ENCODE measurements around the gene SH3BP2. TPM values are rescaled to one million over a fixed set of nuclear protein-coding genes. Genes with fewer than 3 reads are reported as not detected.

SH3BP2 gene
- polyA plus RNA-seq, 1 donor, result 45.9 TPM

DNA sequence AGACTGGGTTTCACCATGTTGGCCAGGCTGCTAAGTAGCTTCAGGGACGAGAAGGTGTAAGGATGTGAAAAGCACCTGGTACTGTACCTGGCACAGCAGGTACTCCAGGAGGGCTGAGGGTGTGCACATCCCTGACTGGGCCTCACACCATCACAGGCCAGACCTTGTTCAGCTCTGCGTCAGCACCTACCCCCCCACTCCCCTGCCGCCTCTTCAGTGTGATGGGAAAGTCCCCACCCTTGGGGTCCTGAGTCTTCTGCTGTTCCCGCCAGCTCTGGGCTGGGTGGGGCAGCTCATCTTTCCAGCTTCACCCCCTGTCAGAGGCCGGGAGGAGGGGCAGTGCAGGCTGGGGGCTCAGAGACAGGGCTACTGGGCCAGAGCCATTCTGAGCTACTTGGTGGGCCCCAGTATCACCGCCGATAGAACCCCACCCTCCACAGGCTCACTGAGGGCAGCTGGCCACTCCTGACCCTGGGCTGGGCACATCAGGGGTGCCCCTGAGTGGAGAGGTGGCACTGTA, 6.7 kb upstream of the SH3BP2 start:
- Histone ChIP-seq H3K9me3 (ENCODE audit: control insufficient read depth, low read depth, low read length) (no peaks in the 10 kb centered on the region), H3K27me3 (ENCODE audit: control insufficient read depth, insufficient read depth, low read length) (no peaks in the 10 kb centered on the region), H3K27ac (ENCODE audit: low read length) (no peak overlapping the region), H3K4me3 (ENCODE audit: low read length) (no peak overlapping the region), H3K36me3 (ENCODE audit: control insufficient read depth, insufficient read depth, low read length) (no peaks in the 10 kb centered on the region), H3K4me1 (ENCODE audit: control insufficient read depth, insufficient read depth, low read length) (peaks cover 9% of the 10 kb centered on the region)
- whole genome bisulfite sequencing (ENCODE audit: insufficient coverage, low lambda C conversion rate), result no CpG with 5 or more reads among the region's 7 CpGs
- DNase-seq, result peak in 1 of 2 donors; percentile 1

DNA sequence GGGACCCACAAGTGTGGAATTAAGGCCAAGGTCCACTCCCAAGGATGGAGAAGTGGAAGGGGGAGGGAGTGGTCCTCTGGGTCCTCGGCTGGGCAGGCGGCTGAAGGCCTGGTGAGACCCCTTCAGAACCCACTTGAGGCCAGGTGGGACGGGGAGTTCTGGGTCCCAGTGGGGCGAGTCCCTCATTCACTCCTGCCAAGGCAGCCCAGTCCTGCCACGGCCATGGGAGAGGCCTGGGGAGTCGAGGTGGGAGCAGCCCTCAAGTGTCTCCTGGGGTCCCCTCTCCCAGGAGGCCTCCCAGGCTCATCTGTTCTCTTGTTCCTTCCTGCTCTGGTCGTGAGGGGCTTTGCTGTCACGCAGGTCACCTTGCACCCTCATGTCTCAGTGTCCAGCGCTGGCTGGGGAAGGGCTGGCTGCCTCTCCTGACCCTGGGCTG, 6.1 kb upstream of the SH3BP2 start:
- peaks cover 10% of the 10 kb centered on the region for H3K4me1 ChIP-seq (ENCODE audit: control insufficient read depth, insufficient read depth, low read length)
- no peak overlapping the region for H3K4me3 ChIP-seq (ENCODE audit: low read length)
- DNase-seq, result no peak
- no peaks in the 10 kb centered on the region for H3K9me3 ChIP-seq (ENCODE audit: control insufficient read depth, low read depth, low read length)
- WGBS (ENCODE audit: insufficient coverage, low lambda C conversion rate), result no CpG with 5 or more reads among the region's 9 CpGs
- no peak overlapping the region for H3K27ac ChIP-seq (ENCODE audit: low read length)
- no peaks in the 10 kb centered on the region for H3K27me3 ChIP-seq (ENCODE audit: control insufficient read depth, insufficient read depth, low read length)
- H3K36me3 ChIP-seq (ENCODE audit: control insufficient read depth, insufficient read depth, low read length), result no peaks in the 10 kb centered on the region

DNA sequence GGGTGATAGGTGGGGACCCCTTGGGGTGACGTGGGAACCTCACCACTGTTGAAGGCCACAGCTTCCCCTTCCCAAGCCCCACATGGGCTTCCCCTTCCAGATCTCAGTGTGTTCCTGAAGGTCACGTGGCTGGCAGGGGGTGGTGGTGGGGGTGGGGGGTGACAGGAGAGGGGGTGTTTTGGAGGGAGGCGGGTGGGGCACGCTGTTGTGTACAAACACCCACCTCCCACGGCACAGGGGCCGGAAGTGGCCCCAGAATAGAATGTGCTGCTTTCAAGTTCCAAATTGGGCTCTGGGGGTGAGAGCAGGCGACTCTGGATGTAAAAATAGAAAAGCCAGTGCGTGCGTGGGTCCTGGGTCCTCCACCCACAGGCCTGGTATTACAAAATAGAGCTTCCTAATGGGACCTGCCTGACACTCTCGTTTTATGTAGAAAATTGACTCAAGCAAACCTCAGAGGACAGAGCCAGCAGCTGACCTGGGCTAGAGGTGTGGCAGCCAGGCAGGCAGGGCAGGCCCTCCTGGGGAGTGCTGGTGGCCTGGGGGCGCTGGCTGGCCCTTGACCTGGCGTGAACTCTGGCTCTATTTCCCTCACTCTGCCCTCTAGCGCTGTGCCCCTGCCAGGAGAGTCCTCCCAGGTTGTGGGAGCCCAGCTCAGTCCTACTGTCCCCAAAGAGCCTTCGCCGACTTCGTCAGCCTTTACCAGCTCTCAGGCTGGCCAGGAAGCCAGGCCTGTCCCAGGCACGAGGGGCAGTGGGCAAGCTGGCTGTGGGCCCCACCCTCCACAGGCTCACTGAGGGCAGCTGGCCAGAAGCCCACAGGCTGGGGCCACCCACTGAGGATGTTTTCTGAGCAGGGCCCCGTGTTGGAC, 5.4 kb upstream of the SH3BP2 start:
- Histone ChIP-seq H3K4me1 (ENCODE audit: control insufficient read depth, insufficient read depth, low read length) (peaks cover 16% of the 10 kb centered on the region), H3K36me3 (ENCODE audit: control insufficient read depth, insufficient read depth, low read length) (no peaks in the 10 kb centered on the region), H3K27ac (ENCODE audit: low read length) (no peak overlapping the region), H3K27me3 (ENCODE audit: control insufficient read depth, insufficient read depth, low read length) (no peaks in the 10 kb centered on the region), H3K9me3 (ENCODE audit: control insufficient read depth, low read depth, low read length) (peaks cover under 1% of the 10 kb centered on the region), H3K4me3 (ENCODE audit: low read length) (no peak overlapping the region)
- peak in 1 of 2 donors; percentile 5 for DNase-seq
- no CpG with 5 or more reads among the region's 18 CpGs for WGBS (ENCODE audit: insufficient coverage, low lambda C conversion rate)

DNA sequence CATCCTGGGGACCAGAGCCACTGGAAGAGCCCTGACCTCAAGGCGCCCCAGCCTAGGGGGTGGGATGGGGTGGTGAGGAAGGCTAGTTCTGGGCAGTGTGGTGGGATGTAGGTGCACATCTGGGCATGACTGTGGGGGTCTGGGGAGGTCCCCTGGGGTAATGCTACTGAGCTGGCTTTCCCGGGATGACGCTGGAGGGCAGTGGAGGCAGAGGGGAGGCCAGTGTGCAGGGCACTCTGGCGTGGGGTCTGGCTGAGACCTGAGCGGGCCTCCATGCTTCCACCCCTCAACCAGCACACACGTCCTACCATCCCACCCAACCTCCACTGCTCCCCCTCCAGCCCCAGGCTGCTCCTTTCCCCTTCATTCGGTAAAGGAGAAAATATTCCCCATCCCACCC, 4.8 kb upstream of the SH3BP2 start:
- peak in 1 of 2 donors; percentile 2 for DNase-seq
- Histone ChIP-seq H3K9me3 (ENCODE audit: control insufficient read depth, low read depth, low read length) (peaks cover 3% of the 10 kb centered on the region), H3K27me3 (ENCODE audit: control insufficient read depth, insufficient read depth, low read length) (no peaks in the 10 kb centered on the region), H3K27ac (ENCODE audit: low read length) (no peak overlapping the region), H3K4me3 (ENCODE audit: low read length) (no peak overlapping the region), H3K36me3 (ENCODE audit: control insufficient read depth, insufficient read depth, low read length) (no peaks in the 10 kb centered on the region), H3K4me1 (ENCODE audit: control insufficient read depth, insufficient read depth, low read length) (peaks cover 17% of the 10 kb centered on the region)
- WGBS (ENCODE audit: insufficient coverage, low lambda C conversion rate), result no CpG with 5 or more reads among the region's 7 CpGs

DNA sequence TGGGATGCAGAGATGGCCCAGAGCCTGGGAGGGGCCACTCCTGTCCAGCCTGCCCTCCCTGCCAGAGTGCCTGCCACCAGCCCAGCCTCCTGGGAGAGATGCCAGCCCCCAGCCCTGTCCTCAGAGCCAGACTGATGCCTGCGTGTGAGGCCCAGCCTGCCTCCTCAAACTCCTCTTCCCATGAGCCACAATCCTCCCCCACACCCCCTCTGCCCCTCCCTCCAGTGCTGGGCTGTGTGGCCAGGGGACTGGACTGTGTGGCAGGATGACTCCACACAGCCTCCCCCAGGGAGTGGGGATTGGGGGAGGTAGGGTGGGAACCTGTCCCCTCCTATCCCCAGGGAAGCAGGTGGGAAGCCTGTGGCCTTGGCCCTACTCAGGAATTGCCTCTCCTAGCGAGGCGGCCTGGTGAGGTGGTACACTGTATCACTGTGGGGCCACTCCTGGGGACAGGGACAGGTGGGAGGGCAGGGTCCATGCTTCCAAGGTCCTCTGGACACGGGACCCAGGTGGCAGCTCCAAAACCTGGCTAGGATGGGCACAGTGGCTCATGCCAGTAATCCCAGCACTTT, 4.3 kb upstream of the SH3BP2 start:
- DNase-seq, result peak in 1 of 2 donors; percentile 45
- no CpG with 5 or more reads among the region's 4 CpGs for WGBS (ENCODE audit: insufficient coverage, low lambda C conversion rate)
- no peak overlapping the region for H3K27ac ChIP-seq (ENCODE audit: low read length)

DNA sequence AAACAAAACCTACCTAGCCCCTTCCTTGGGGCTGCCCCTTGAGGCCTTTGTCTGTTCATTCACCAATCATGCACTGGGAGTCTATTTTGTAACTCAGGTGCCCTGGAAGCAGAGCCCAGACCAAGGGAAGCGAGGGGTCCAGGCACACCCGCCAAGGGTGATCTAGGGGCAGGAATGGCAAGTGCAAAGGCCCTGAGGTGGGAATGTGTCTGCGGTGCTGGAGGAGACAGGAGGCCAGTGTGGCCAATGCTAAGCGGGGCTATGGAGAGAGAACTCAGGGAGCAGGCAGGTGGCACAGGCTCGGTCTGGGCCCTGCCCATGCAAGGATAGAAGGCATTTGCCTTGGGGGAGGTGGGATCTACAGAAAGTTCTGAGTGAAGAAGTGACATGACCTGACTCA, 3.5 kb upstream of the SH3BP2 start:
- Histone ChIP-seq H3K27me3 (ENCODE audit: control insufficient read depth, insufficient read depth, low read length) (no peaks in the 10 kb centered on the region), H3K27ac (ENCODE audit: low read length) (no peak overlapping the region), H3K36me3 (ENCODE audit: control insufficient read depth, insufficient read depth, low read length) (no peaks in the 10 kb centered on the region), H3K4me3 (ENCODE audit: low read length) (no peak overlapping the region), H3K4me1 (ENCODE audit: control insufficient read depth, insufficient read depth, low read length) (peaks cover 27% of the 10 kb centered on the region), H3K9me3 (ENCODE audit: control insufficient read depth, low read depth, low read length) (peaks cover 3% of the 10 kb centered on the region)
- WGBS (ENCODE audit: insufficient coverage, low lambda C conversion rate), result no CpG with 5 or more reads among the region's 5 CpGs
- DNase-seq, result no peak

More for the DNA sequence above, 4.3 kb upstream of the SH3BP2 start:
- H3K9me3 ChIP-seq (ENCODE audit: control insufficient read depth, low read depth, low read length), result peaks cover 3% of the 10 kb centered on the region
- H3K27me3 ChIP-seq (ENCODE audit: control insufficient read depth, insufficient read depth, low read length), result no peaks in the 10 kb centered on the region
- peaks cover 19% of the 10 kb centered on the region for H3K4me1 ChIP-seq (ENCODE audit: control insufficient read depth, insufficient read depth, low read length)
- no peak overlapping the region for H3K4me3 ChIP-seq (ENCODE audit: low read length)
- no peaks in the 10 kb centered on the region for H3K36me3 ChIP-seq (ENCODE audit: control insufficient read depth, insufficient read depth, low read length)

DNA sequence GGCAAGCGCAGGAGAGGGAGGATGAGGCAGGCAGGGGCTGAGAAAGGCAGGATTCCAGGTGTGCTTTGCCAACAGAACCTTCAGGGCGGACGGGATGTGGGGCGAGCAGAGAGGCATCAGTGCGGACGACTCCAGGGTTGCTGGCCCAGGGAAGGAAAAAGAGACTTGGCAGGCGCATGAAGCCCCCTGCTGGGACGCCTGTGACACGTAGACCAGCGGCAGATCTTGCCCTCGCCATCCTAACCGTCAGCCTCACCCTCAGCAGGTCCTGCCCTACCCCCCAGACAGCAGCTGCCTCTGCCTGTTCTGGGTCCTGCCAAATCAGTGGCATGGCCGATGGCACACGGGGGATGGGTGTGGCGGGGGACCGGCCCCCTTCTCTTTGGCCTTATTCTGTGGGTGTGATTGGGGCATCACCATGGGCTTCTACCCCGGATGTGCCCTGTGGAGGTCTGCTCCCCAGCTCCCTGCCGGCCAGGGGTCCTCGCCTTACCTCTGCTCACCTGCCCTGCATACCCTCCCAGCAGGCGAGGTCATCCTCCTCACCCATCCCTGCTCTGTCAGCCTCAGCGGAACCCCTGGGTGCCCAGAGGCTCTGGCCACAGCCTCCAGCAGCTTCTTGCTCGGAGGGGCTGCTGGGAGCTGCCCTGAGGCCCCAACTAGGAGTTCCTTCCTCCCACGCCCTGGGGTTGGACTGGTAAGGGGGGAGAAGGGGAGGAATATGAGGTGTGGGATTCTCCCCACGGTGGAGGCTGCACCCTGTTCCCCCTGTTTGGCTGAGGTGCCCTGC, 2.9 kb upstream of the SH3BP2 start:
- Histone ChIP-seq H3K4me1 (ENCODE audit: control insufficient read depth, insufficient read depth, low read length) (peaks cover 32% of the 10 kb centered on the region), H3K27ac (ENCODE audit: low read length) (no peak overlapping the region), H3K4me3 (ENCODE audit: low read length) (no peak overlapping the region), H3K9me3 (ENCODE audit: control insufficient read depth, low read depth, low read length) (peaks cover 3% of the 10 kb centered on the region), H3K27me3 (ENCODE audit: control insufficient read depth, insufficient read depth, low read length) (no peaks in the 10 kb centered on the region), H3K36me3 (ENCODE audit: control insufficient read depth, insufficient read depth, low read length) (no peaks in the 10 kb centered on the region)
- no CpG with 5 or more reads among the region's 24 CpGs for WGBS (ENCODE audit: insufficient coverage, low lambda C conversion rate)
- peak in 1 of 2 donors; percentile 2 for DNase-seq

DNA sequence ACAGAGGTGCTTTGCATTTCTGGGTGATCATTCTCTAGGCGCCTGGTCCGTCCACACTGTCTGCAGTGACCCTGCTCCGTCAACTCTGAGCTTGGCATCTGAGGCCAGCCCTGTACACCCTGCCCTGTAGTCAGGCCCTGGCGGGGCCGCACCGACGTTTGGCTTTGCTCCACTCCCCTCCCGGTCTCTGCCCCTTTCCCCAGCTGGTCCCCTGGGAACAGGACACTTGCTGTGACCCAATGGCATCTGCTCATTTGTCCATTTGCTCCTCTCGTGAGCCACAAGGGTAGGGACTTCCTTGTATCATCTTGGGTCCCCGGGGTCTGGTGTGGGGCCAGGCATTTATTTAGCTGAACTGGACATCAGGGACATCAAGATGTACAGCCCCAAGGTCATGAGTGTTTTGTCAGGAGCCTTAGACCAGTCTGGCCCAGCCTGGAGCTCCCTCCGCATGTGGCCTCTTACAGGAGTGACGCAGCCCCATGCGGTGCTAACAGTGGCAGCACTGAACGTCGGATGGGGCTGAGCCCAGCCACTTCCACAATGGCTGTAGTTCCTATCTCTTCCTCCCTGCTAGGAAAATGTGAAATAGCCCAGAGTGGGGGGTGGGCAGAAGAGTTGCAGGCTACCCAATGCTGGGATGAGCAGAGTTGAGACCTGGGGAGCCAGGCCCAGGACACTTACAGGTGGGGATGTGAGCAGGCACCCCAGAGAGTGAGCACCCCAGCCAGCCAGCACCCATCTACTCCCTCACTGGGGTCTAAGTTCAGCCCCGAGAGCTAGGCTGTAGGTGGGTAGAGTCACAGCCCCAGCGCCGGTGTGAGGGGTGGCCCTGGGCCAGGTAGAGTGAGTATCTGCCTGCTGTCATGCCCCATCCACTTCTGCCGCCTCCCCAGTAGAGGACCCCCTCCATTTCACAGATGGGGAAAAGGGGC, 2.0 kb upstream of the SH3BP2 start:
- Histone ChIP-seq H3K4me1 (ENCODE audit: control insufficient read depth, insufficient read depth, low read length) (peaks cover 35% of the 10 kb centered on the region), H3K27ac (ENCODE audit: low read length) (no peak overlapping the region), H3K9me3 (ENCODE audit: control insufficient read depth, low read depth, low read length) (peaks cover 3% of the 10 kb centered on the region), H3K4me3 (ENCODE audit: low read length) (no peak overlapping the region), H3K27me3 (ENCODE audit: control insufficient read depth, insufficient read depth, low read length) (no peaks in the 10 kb centered on the region), H3K36me3 (ENCODE audit: control insufficient read depth, insufficient read depth, low read length) (no peaks in the 10 kb centered on the region)
- DNase-seq, result peak in 1 of 2 donors; percentile 13
- WGBS (ENCODE audit: insufficient coverage, low lambda C conversion rate), result no CpG with 5 or more reads among the region's 19 CpGs

DNA sequence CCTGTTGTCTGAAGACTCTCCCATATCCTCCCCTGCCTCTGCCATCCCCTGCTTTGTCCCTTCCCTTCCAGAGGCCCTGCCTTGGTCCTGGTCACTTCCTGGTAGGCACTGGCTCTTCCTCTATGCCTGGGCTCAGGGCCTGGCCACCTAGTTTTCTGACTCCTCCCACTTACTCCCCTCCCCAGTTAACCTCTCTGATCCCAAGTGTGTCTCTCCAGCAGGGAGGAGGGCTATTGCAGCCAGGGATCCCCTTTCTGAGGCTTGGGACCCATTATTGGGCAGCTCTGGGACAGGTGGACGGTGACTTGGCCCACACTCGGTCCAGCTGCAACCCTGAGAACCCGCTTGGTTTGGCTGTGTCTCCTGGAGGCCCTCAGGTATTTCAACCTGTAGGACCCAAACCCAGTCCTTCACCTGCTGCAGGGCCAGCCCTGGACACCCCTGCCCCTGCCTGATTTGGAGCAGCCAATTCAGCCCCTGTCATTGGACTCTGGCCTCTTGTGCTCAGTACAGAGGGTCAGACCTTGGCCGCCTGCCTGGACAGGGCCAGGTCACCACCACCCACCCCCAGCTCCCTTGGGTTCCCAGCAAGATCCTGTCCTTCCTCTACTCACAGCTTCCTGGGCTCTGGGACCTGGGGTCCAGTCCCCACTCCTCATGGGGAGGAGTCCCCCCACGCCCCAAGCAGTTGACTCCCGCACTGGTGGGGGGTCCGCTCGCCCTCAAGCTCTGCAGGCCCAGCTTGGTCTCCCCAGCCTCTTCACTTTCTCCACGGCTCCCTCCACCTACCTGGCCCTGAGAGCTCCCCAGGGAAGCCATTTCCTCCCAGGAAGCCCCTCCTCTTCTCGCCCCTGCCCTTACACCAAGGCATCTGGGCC, 1.1 kb upstream of the SH3BP2 start:
- Histone ChIP-seq H3K27ac (ENCODE audit: low read length) (no peak overlapping the region), H3K36me3 (ENCODE audit: control insufficient read depth, insufficient read depth, low read length) (no peaks in the 10 kb centered on the region), H3K4me3 (ENCODE audit: low read length) (no peak overlapping the region), H3K9me3 (ENCODE audit: control insufficient read depth, low read depth, low read length) (peaks cover 3% of the 10 kb centered on the region), H3K27me3 (ENCODE audit: control insufficient read depth, insufficient read depth, low read length) (no peaks in the 10 kb centered on the region), H3K4me1 (ENCODE audit: control insufficient read depth, insufficient read depth, low read length) (peaks cover 44% of the 10 kb centered on the region)
- WGBS (ENCODE audit: insufficient coverage, low lambda C conversion rate), result no CpG with 5 or more reads among the region's 10 CpGs
- DNase-seq, result peak in 1 of 2 donors; percentile 29

Data from large intestine (tissue), 3 donors.